Activated CD8-positive, alpha-beta memory T cell treated with anti-CD3 and anti-CD28 coated beads, Interleukin-2, amount 50 U/mL, for 1 hour (primary cell): ENCODE data around the gene ITPRID1.

Experiments
- DNase-seq: peaks from one replicate; pipeline ENCODE4 v3.0.0-alpha.2; 2020; ENCODE audit errors: extremely low read depth

Gene ITPRID1

DNA sequence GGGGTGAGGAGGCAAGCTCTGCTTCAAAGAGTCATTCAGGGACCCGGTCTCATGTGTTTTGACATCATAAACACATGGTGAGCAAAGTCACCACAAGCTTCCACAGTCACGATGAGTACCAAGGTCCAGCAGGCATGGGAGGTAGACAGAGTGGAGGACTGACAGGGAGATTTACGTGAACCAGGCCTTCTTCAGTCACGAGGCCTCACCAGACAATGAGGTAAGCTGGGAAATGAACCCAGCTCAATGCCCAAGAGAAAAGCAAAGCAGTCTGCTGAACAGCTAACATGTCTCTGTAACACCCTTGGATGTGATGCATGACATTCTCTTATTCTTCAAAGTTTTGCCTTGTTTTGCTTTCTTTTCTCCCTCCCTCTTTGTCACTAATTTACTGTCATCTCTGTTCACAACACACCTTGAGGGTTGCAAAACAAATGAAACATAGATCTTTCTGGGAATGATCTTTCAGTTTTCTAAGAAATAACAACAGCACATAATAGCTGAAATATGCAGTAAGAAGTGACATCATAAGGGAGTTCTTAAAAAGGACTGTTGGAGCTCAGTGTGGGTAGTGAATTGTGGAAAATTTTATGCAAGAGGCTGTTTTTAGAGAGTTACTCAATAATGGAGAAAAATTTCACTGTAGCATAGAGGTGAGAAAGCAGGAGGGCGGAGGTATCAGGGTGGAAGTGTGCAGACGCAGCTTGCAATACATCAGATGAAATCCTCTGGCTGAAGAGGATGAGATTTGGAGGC lies 182.1 kb downstream of the ITPRID1 start:
- DNase-seq = no peak

DNA sequence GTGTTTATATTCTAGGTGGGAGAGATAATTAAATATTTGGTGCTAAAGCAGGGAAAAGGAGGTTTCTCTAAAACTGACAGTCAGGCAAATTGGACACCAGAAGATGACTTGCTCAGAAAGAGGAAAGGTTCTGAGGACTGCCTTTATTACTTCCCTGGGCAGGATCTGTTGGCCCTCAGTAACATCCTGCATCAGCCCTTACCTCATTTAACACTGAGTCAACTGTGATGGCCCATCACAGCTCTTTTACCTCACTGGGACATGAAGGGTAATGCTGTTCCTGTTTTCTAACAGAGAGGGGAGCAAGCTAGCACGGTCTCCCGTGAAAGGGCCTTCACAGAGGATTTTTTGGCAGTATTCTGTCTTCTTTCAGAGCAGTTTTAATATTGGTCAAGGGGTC lies 185.2 kb downstream of the ITPRID1 start:
- no peak for DNase-seq

DNA sequence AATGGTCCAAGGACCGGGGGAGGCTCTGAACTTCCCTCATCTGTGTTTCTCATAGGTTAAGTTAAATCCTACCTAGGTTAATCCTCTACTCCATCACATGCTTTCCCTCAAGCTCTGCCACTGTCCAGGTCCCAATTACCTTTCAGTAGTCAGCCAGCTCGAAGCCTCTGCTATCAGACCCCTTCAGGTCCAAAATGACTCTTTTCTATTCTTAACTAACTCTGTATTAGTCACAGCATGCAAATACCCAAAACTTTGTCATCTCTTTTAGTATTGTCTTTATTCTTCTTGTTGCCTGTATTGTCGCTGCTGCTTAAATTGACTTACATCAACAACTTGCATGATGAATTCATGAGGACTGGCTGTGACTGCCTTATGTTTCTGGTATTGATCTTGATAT lies 188.5 kb downstream of the ITPRID1 start:
- no peak for DNase-seq

DNA sequence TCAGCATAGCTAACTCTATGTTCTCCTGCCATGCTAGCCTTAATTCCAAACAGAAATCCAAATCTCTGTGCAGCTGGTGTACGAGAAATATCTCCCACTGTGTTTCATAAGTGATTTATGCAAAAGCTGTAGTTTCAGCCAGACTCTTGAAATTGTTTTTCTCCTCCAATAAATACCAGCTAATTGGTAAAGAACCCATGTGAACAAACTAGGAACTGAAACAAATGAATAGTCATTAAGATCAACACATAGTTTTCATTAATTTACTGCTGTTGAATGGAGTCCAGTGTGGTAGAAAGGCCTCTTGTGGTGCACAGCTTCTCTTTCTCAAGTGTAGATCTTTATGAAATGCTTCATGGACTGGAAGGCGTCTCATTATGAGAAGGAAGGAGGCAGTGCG lies 191.5 kb downstream of the ITPRID1 start:
- DNase-seq = no peak

DNA sequence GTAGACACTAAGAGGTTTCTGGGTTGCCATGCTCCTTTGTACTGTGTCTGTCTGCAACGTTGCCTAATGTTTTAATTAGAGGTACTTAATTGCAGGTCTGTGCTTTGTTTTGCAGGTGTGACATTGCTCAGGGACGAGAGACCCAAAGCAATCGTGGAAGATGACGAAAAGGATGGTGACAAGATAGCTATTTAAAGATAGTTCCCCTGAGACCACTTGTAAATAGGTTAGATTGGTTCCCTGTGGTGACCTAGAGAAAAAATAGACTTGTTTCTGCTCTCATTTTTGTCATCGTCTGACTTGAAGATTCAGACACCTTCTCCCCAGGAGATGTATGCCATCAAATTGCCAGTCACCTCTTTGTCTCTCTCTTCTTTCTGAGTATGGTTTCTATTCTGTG lies 193.2 kb downstream of the ITPRID1 start:
- DNase-seq = no peak
